GM18520 (cell line): ENCODE data around the gene C4orf36.
"Not testable (repeated sequence)": the region's sequence is repeated elsewhere in the genome, so short reads cannot be mapped to it uniquely, and the experiment has no call there.

ENCODE experiments used
- ATAC-seq: cut with Tn5 transposase; IDR thresholded peaks from one replicate; pipeline ENCODE4 v1.9.1; 2021; ENCODE audit not compliant: unreplicated experiment

The C4orf36 gene

GRCh38 chr4:86917212-86918039 lies 25.2 kb upstream of the C4orf36 start:
- ATAC-seq = no peak

GRCh38 chr4:86916392-86916791 lies 24.2 kb upstream of the C4orf36 start:
- no peak for ATAC-seq

DNA sequence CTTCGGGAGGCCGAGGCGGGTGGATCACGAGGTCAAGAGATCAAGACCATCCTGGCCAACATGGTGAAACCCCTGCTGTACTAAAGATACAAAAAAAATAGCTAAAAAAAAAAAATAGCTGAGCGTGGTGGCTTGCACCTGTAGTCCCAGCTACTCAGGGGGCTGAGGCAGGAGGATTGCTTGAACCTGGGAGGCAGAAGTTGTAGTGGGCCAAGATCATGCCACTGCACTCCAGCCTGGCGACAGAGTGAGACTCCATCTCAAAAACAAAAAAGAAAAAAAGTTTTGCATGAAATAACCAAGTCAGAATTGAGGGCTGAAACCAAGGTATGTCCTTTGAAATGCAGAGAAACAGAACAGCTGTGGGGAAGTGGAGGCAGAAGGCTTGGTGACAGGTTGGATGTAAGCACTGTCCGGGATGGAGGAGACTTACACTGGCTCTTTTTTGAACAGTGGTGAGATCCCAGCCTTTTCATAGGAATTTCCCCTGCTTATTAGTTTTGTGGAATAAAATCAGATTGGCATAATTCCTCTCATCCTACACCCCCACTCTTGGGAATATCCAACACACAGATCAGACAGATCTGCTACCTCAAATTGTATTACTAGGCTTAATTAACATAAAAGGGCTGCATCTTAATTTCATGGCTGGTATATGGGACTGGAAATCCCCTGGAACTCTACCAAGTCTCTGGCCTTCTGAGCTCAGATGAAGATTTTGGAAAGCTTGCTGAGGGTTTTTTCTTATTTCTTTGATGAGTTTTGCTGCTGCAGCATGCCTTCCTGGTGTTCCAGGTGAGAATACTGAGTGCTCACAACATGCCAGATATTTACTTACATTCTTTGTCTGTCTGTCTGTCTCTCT lies 18.8 kb upstream of the C4orf36 start:
- ATAC-seq = no peak

GRCh38 chr4:86910369-86910768 lies 18.1 kb upstream of the C4orf36 start:
- no peak for ATAC-seq

DNA sequence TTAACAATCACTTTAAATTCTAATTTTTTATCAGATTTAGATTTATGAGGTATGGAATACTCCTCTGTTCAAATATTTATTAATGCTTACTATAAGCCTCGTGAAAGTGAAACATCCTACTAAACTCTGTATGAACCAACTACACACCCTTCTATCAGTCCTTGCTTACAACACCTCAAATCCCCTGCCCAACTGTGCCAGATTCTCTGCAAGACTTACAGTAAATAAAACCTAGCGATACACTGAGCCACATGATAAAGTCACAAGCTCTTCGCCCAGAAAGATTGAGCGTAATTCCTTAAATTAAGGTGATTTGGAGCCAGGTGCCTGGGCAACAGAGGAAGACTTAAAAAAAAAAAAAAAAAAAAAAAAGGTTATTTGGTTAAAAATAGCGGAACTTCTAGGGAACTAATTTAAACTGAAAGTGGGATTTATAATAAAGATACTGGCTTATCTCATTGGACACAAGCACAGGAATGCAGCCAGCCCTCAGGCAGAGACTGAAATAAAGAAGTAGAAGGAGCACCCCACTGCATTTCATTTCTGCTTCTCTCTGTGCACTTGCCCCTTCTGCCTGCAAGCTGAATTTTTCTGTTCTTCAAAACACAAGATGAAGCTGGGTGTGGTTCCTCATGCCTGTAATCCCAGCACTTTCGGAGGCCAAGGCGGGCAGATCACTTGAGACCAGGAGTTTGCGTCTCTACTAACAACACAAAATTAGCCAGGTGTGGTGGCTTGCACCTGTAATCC lies 17.5 kb upstream of the C4orf36 start:
- no peak for ATAC-seq

- ATAC-seq = no peak
Measured at GRCh38 chr4:86908251-86908657, 16.0 kb upstream of the C4orf36 start.

DNA sequence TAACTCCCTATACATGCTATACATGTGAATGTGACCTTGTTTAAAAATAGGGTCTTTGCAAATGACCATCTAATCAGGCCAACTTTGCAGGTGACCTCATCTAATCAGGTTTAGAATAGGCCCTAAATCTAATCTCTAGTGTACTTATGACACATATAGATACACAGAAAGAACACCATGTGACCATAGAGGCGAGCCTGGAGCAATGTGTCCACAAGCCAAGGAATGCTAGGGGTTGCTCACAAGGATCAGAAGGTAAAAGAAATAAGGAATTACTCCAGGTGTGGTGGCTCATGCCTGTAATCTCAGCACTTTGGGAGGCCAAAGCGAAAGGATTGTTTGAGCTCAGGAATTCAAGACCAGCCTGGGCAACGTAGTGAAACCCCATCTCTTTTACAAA lies 9.6 kb upstream of the C4orf36 start:
- ATAC-seq = no peak

- no peak for ATAC-seq
Measured at GRCh38 chr4:86898562-86898961, 6.3 kb upstream of the C4orf36 start.

DNA sequence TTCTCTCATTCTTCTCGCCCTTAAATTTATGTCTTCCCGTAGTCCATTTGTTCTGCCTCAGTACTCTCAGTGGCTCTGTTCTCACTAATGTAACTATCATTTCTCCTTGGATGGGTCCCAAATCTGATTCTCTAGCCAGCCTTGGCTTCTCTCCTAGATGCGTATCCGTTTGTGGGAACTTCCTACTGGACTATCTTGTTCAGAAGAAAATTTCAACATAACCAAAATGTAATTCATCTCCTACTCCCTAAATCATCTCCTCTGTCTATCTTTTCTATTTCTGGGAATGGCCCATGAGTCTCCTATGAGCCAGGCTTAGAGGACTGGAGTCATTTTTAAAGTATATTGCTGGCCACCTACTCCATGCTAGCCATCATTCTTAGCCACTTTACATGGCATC lies 4.4 kb upstream of the C4orf36 start:
- ATAC-seq = no peak

- ATAC-seq = peak; percentile 58
Measured at GRCh38 chr4:86895692-86896488, 3.7 kb upstream of the C4orf36 start.

DNA sequence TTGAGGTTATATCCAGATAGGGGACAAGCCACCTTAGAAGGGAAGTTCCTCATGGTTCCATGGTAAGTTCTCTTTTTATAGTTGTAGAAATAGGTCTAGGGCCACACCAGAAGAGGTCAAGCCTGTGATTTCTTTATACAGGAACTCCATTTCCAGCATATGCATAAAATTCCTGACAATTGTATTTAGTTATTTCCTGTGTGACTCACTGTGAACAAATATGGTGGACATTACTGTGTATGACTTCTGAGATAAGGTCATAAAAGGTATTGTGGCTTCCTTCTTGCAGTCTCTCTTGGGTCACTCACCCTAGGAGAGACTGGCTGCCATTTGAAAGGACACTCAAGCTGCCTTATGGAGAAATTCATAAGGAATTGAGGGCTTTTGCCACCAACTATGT lies 2.2 kb upstream of the C4orf36 start:
- no peak for ATAC-seq

DNA sequence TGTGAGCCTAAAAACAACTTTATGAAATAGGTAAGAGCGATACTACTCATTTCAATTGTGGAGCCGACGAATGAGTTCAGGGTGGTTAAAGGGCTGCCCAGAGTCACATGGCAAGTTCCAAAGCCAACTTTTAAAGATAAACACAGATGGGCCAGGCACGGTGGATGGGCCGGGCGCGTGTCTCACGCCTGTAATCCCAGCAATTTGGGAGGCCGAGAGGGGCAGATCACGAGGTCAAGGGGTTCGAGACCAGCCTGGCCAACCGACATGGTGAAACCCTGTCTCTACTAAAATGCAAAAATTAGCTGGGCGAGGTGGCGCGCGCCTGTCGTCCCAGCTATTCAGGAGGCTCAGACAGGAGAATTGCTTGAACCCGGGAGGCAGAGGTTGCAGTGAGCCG lies 914 bp upstream of the C4orf36 start:
- ATAC-seq = no peak

DNA sequence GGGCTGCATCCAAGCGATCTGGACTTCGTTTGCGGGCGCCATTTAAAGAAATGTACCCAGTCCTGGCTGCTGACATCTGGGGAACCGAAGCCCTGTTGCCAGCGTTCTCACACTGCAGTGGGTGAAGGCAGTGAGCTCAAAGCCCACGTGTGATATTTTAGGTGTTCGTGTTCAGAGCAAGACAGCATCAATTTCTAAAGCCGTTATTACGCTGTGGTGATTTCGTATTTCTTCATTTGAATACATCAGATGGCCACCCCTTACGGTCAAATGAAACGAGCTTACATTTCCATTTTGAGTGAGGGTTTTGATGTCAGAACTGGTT lies 376 bp upstream of the C4orf36 start:
- no peak for ATAC-seq

GRCh38 chr4:86890790-86891189 lies 1.4 kb downstream of the C4orf36 start:
- ATAC-seq = no peak

DNA sequence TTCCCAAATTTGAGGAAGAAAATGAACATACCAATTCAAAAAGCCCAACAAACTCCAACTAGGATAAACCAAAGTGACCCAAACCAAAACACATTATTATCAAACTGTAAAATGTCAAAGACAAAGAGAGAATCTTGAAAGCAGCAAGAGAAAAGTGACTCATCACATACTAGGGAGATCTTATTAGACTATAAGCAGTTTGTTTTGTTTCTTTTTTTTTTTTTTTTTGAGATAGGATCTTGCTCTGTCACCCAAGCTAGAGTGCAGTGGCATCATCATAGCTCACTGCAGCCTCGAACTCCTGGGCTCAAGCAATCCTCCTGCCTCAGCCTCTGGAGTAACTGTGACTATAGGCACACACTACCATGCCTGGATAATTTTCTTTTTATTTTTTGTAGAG lies 12.6 kb downstream of the C4orf36 start:
- no peak for ATAC-seq

DNA sequence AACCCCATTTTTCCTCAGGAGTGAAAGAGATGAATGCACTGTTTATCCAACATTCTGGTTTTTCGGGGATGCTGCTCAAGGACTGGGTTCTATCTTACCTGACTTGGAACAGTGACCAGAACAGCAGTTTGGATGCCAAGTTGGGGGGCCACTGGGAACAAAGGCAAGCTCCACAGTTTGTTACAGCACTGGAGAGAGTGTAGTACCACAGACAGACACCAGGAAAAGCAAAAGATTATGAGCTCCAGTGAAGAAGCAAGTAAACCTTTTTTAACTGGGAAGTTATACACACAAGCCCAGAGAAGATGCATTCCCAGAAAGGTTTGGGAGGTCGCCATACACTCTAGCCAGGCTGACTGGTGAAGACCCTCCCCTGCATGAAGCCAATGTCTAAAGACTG lies 13.6 kb downstream of the C4orf36 start:
- no peak for ATAC-seq

- no peak for ATAC-seq
Measured at GRCh38 chr4:86876894-86877685, 15.1 kb downstream of the C4orf36 start.

- ATAC-seq = not testable (repeated sequence)
Measured at GRCh38 chr4:86875436-86875835, 16.8 kb downstream of the C4orf36 start.

DNA sequence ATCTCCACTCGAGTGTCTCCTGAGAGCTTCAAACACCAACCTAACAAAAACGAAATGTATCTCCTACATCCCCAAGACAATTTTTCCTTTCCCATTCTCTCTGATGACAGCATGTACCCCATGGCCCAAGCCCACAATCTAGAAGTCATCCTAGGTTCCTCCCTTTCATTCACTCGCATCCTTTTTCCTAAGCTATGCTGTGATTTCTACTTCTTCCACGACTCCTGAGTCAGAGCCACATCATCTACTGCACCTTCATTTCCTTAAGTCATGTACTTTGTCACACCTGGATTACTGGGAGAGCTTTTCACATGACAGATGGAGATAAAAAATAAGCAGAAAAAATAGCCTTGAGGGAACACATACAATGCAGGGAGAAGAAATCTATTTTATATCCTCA lies 20.1 kb downstream of the C4orf36 start:
- ATAC-seq = no peak

- ATAC-seq = no peak
Measured at GRCh38 chr4:86870442-86871069, 21.7 kb downstream of the C4orf36 start.
